Caki2 (cell line): Measurements from ENCODE around the gene BMS1. TPM values are rescaled to one million over a fixed set of nuclear protein-coding genes. Genes with fewer than 3 reads are reported as not detected.
A peak's percentile ranks its signal among the peaks of the same experiment; 100 is the strongest.
"Not testable (repeated sequence)": the region's sequence is repeated elsewhere in the genome, so short reads cannot be mapped to it uniquely, and the experiment has no call there.

ENCODE experiments used
- DNase-seq: peaks from one replicate; pipeline ENCODE4 v3.0.0-alpha.2; 2015; ENCODE audit warnings: low read depth
- in situ Hi-C: cut with HindIII; loops from 2 replicates; pipeline ENCODE4 v1.10.0; 2016; ENCODE audit warnings: low sequenced_read_pairs, low pct_unique_long_range_greater_than_20kb, mixed read lengths
- total RNA-seq: library from RNA; depleted of rRNA; stranded (reverse); fragments of >200 nt; shearing (Covaris generic); gene quantifications from 2 replicates; pipeline ENCODE4 v1.2.3, GENCODE V29; 2014; ENCODE audit warnings: low replicate concordance; rRNA removed

BMS1 gene, protein sequence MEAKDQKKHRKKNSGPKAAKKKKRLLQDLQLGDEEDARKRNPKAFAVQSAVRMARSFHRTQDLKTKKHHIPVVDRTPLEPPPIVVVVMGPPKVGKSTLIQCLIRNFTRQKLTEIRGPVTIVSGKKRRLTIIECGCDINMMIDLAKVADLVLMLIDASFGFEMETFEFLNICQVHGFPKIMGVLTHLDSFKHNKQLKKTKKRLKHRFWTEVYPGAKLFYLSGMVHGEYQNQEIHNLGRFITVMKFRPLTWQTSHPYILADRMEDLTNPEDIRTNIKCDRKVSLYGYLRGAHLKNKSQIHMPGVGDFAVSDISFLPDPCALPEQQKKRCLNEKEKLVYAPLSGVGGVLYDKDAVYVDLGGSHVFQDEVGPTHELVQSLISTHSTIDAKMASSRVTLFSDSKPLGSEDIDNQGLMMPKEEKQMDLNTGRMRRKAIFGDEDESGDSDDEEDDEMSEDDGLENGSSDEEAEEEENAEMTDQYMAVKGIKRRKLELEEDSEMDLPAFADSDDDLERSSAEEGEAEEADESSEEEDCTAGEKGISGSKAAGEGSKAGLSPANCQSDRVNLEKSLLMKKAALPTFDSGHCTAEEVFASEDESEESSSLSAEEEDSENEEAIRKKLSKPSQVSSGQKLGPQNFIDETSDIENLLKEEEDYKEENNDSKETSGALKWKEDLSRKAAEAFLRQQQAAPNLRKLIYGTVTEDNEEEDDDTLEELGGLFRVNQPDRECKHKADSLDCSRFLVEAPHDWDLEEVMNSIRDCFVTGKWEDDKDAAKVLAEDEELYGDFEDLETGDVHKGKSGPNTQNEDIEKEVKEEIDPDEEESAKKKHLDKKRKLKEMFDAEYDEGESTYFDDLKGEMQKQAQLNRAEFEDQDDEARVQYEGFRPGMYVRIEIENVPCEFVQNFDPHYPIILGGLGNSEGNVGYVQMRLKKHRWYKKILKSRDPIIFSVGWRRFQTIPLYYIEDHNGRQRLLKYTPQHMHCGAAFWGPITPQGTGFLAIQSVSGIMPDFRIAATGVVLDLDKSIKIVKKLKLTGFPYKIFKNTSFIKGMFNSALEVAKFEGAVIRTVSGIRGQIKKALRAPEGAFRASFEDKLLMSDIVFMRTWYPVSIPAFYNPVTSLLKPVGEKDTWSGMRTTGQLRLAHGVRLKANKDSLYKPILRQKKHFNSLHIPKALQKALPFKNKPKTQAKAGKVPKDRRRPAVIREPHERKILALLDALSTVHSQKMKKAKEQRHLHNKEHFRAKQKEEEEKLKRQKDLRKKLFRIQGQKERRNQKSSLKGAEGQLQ
- 18.4 TPM in 2 replicates for total RNA-seq

DNA sequence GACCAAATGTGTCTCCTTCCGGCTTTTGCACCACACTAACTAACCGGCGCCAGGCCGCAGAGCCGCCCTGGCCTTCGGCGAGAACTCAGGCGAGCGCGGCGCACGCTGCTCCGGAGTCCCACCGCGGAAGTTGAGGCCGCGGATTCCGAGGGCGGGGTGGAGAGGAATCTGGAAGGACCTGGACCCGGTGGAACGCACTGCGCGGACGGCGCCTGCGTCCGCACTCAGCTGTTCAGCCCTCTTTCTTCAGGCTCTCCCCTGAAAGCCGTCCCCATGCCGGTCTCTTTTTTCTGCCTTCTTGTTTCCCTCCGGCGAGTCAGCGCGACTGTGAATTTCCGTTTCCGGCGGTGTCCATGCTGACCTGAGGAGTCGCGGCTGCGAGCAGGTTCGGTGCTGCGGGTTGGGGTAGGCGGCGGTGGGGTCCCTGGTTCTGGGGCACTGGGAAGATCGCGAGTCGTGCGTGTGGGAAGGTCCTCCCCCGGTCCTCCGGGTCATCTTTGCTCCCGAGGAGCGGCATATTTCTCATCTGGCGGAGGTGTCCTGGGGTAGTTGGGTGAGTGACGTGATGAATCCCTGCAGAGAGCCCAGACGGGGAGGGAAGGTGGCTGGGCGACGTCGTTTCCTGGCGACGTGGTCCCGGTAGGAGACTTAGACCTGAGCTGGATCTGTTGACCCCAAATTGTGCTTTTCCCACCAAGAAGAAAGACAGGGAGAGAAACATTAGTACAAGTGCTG is at the start of gene BMS1:
TSS of gene BMS1 (plus strand) at position 350 of the 735 bp plus-strand sequence. CDS start 1,600 bp downstream, outside the sequence.
- in situ Hi-C loops, result no loop called here
- peak; percentile 97 for DNase-seq

DNA sequence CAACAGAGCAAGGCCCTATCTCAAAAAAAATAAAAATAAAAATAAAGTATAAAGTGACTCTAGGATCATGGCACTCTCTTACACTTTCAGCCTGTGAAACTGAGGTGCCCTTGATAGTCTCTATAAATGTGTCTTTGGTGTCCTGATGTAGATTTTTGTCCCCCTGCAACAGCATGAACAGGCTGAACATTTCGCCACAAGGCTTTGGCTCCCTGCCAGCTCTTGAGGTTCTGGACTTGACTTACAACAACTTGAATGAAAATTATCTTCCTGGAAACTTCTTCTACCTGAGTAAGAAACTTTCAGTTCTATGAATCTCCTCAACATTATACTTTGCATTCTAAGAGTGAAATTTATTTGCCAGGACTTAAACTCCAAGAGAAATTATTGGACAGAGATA is 48.1 kb upstream of the BMS1 start:
- no peak for DNase-seq
- in situ Hi-C loops, result no loop called here

DNA sequence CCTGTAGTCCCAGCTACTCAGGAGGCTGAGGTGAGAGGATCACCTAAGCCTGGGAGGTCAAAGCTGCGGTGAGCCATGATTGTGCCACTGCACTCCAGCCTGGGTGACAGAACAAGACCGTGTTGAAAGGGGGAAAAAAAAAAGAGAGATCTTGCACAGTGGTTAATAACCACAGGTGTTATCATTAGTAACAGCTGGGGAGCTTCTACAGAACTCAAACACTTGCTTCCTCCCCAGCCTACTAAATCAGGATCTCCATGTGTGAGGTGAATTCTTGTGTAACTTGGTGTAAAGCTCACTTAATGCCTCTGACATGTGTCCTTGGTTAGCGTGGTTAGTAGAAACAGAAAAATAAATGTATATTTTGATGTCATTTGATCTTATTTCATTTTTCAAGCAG is 43.9 kb upstream of the BMS1 start:
- in situ Hi-C loops, result no loop called here
- no peak for DNase-seq

DNA sequence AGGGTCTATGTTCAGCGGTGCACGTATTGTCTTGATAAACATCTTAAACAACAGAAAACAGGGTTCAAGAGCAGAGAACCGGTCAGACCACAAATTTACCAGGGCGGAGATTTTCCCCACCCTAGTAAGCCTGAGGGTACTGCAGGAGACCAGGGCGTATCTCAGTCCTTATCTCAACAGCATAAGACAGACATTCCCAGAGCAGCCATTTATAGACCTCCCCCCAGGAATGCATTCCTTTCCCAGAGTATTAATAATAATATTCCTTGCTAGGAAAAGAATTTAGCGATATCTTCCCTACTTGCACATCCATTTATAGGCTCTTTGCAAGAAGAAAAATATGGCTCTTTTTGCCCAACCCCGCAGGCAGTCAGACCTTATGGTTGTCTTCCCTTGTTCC is 41.1 kb upstream of the BMS1 start:
- in situ Hi-C loops, DNase-seq: not testable (repeated sequence)

DNA sequence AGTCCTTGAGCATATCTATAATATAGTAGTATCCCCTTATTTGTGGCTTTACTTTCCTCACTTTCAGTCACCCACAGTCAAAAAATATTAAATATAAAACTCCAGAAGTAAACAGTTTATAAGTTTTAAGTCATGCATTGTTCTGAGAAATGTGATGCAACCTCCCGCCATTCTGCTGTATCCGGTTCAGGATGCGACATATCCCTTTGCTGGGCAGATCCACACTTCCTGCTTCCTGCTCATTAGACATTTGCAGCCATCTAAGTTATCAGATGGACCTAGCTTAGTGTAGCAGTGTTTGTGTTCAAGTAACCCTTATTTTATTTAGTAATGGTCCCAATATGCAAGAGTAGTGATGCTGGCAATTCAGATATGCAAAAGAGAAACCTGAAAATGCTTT is 38.9 kb upstream of the BMS1 start:
- in situ Hi-C loops, result no loop called here

DNA sequence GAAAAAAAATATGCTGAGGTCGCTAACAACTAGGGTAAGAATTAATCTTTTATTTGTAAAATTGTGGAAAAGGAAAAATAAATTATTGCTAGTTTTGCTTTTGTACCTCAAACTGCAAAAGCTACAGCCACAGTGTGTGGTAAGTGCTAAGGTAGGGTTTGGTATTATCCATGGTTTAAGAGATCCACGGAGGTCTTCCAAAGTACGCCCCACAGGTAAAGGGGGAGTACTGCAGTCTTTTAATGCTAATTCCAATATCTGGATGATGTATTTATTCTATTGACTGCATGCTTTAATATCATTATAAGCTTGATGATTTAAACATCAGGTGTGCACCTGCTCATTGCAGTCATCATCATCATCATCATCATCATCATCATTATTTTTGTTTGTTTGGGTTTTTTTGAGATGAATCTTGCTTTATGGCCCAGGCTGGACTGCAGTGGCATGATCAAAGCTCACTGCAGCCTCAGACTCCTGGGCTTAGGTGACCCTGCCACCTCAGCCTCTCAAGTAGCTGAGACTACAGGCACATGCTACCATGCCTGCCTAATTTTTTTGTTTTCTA is 38.4 kb upstream of the BMS1 start:
- in situ Hi-C loops, result no loop called here
- no peak for DNase-seq

More for the DNA sequence above, 38.9 kb upstream of the BMS1 start:
- no peak for DNase-seq

DNA sequence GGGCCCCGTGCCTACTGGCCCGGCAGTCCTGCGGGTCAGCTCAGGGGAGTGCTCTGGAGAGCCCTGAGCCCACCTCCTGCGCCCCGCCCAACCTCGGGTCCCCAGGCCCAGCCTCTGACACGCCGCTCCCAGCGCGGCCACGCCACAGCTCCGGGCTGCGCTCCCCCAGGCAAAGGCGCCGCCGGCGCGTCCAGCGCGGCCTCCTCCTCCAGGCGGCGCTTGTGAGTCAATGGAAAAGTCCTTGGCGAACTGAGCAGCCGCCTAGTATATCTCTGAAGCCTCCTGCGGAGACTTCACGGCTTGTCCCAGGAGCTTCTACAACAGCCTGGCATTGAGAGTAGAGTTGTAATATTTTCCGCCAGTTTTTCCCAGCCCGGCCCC is 29.5 kb upstream of the BMS1 start:
- peak; percentile 78 for DNase-seq
- in situ Hi-C loops, result no loop called here

DNA sequence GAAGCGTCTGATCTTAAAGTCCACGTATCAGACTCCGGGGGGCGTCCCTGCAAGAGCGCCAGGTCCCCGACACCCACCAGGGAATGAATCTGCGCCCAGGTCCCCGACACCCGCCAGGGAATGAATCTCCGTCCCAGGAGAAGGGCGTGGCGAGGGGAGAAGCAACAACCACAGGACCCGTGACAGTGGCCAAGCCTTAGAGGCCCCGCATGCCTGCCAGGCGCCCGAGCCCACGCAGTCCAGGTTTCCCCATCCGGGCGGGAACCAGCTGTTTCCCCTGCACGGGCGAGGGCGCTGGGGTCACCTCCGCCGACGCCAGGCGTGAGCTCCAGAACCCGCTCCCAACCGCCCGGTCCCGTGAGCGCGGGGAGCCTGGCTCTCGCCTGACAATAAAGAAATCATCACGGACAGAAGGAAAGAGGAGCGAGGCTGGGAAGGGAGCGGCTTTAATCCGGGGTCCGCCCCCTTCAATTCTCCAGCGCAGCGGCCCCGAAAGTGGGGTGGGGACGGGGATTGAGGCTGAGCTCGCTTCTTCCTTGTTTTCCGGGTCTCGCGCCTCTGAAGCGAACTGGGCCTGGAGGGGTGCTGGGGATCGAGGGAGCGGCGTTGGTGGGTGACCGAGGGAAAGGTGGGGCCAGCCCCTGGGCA is 29.0 kb upstream of the BMS1 start:
- in situ Hi-C loops, result no loop called here
- DNase-seq, result no peak

DNA sequence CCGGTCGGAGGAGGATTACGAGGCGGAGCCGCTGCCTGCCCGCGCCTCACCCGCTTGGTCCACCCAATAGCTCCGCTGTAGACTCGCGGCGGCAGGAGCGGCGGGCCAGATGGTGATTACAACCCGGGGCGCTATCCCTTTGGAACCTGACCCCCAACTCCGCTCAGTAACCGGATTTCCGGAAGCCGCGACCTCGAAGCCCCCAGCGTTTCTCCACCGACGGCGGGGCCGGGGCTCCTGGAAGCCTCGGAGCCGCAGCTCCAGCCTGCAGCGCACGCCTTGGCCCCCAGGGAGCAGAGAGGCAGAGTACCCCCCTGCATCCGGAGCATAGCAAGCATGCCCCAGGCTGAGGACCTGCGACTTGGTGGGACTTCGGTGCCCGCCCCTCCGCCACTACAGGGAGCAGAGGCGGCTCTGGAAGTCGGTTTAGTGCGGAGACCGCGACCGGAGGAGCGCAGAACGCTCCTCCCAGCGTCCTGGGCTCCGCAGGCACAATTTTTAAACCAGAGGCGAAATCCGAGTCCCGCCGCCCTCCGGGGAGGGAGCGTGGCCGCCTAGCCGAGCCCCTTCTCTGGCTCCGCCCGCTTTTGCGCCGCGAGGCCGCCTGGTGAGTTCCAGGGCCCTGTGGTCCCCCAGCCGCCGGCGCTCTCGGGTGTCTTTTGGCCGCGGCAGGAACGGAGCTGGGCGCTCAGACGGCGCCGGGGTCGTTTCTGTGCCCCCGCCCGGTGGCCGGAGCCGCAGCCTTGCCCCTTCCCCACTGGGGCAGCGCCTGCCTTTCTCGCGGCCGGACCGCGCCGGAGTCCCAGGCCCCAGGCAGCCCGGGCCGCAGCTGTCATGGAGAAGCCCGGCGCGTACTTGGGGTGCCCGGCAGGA is 28.2 kb upstream of the BMS1 start:
- no peak for DNase-seq
- in situ Hi-C loops, result no loop called here

DNA sequence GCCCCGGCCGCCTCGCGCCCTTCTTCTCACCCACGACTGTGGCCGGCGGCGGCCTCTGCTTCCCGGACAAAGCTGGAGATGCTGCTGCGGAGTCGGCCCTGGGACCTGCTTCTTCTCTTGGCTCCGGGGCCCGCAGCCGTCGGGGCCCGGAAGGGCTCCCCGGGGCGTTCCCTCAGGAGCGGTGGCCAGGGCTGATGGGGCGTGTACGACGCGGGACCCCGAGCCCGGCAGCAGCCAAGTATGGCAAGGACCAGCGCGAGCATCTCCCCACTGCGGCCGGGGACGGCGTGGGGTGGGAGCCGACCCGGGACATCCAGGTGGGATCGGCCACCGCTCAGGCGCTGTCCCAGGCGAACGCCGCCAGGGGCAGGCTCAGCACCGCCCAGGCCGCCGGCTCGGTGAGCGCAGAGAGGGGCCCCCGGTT is 27.6 kb upstream of the BMS1 start:
- in situ Hi-C loops, result no loop called here
- DNase-seq, result no peak

DNA sequence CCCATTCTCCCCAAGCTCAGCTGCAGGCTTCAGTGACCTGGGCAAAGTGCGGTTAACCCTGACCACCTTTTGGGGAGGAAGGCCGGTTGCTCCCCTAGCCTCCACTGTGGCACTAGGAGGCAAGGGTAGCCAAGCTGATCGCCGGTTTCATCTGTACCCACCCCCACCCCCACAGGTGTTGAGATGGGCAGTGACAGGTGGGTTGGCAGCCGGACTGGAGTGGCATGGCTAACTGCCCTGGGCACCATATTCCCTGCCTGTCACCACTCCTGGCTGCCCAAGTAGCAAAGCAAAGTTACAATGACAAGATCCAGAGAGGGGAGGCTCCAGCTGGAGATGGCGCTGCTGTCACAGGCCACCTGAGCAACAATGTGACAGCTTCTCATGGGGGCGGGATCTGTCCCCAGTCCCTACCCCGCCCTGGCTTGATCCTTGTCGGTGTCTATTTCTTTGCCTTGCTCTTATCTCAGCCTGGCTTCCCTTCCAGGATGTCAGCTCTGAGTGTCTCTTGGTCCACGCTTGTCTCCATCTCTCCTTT is 27.0 kb upstream of the BMS1 start:
- in situ Hi-C loops, result no loop called here
- no peak for DNase-seq

DNA sequence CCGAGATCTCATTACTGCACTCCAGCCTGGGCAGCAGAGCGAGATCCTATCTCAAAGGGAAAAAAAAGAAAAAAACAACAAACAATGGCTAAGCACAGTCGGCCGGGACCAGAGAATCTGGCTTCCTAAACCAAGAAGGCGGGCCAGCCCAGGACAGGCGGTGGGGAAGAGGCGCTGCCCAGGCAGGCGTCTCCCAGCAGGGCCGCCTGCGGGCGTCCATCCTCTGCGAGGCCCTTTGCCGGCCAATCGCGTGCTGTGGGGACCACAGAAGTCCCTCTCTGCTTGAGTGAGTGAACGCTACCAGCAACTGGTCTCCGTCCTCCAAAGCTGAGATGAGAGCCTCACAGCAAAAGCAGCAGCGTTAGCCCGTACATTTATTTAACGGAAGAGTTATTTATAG is 14.7 kb upstream of the BMS1 start:
- in situ Hi-C loops, result no loop called here
- DNase-seq, result no peak

DNA sequence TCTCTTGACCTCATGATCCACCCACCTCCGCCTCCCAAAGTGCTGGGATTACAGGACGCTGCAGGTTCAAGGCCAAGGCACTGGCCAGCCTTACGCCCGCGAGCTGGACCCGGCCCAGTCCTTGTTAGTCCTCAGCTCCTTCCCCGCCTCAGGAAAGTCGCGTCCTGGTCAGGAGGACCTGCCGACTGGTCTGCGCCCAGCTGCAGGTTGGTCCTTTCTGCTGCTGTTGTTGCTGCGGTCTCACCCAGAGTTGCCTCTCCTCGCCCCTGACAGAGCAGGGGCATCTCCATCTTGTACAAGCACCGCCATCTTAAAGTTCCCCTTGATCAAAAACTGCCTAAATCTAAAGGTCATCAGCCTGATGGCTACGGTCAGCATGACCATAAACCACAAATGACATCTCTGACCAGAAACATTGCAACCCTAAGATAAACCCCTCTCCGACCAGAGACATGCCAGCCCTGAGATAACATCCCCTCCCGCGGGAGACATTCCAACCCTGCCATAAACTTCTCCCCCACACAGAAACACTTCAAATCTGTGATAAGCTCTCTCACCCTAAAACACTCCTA is 13.9 kb upstream of the BMS1 start:
- DNase-seq, result no peak
- in situ Hi-C loops, result no loop called here

DNA sequence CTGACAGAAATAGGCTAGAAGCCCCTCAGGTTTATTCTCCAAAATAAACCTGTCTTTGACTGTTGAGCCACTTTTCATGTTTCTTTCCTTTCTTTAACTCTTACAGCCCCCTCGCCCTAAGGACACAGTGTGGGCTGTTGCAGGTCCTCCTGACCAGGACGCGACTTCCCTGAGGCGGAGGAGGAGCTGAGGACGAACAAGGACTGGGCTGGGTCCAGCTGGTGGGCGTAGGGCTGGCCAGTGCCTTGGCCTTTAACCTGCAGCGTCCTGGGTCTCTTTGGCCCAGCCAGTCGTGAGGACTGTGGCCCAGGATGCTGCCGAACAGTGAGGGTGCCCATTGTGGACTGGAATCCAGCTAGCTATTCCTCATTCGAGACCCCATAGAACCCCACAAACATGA is 13.4 kb upstream of the BMS1 start:
- DNase-seq, result no peak
- in situ Hi-C loops, result no loop called here

DNA sequence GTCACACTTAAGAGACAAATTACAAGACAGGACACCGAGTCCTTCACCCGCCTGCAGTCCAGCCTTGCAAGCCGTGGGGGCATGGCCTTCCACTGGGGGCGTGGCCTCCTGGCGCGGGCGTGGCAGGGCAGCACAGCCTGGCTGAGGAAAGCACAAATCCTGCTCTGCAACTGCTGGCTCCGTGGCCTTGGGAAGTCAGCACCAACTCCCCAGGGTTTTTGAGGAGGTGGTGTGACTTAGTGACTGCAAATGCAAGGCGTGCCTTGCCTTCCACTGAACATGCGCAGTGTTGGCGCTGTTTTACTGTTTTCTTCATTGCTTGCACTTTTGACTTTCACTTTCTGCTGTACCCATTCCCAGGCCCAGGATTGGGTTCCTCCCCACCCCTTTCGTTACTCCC is 12.9 kb upstream of the BMS1 start:
- DNase-seq, result peak; percentile 60
- in situ Hi-C loops, result no loop called here

DNA sequence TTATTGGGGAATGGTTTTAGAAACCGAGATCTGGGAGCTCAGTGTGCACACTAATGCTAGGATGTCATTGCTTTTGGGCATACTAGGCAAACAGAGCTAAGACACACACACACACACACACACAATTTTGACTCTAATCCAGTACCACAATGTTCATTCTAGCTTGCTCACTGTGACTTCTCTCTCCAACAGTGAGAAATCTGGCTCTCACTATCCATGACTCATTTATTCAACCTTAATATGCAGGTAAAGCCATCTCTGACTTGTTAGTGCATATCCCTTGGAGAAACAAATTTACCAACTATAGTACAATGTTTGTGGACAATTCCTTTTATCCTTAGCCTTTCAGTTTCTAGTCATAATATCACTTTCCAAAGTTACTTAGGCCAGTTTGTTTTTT is 5.9 kb upstream of the BMS1 start:
- peak; percentile 65 for DNase-seq
- in situ Hi-C loops, result no loop called here
